ENCODE measurements around the gene IFIT3. TPM values are rescaled to one million over a fixed set of nuclear protein-coding genes. Genes with fewer than 3 reads are reported as not detected.

IFIT3 gene
- total and polyA plus RNA-seq, 2 of the 8 experiments (the other 6 are each of a cell fraction or from before 2014, with no cell fraction given), result 0.12 to 0.84 TPM

DNA sequence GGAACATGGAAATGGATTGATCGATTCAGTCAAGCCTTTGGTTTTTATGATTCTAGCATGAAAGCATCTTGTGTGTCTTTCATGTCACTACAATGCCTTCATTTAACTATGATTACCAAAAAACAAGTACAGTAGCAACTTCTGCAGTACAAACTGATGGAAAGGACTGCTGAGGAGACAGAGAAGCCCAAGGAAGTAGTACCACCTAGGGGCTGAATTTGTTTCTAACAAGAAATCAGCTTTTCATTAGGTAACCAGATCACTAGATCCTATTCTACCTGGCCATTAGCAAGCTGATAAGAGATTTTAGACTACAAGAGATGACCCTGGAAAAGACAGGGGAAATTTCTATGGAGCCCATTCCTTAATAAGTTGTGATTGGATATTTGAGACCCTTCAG is 61.5 kb downstream of the IFIT3 start:
- H2BK20ac ChIP-seq (ENCODE audit: low read length), result no peak overlapping the region
- 83% methylated on average over 1 of the region's 1 CpG; no CpG with 5 or more reads in 1 of the 2 experiments for whole genome bisulfite sequencing, 2 experiments (ENCODE audit: extremely low coverage in 1 of 2, insufficient coverage in 1 of 2, insufficient read length in 1 of 2, insufficient replicate concordance in 2 of 2, low coverage in 1 of 2, low lambda C conversion rate in 2 of 2, missing lambda C conversion rate in 1 of 2)
- H3K4me1 ChIP-seq (replicated peaks in 1 of 4; ENCODE audit: control insufficient read depth in 3 of 4, insufficient read depth in 4 of 4, low read length in 3 of 4), result peaks cover 0 to 5% (median 3%) of the 10 kb centered on the region in 4 experiments; a peak in 2 of 7 replicates
- FAIRE-seq (no peak), DNase-seq (ENCODE audit: low read depth in 1 of 2, low spot score in 2 of 2) (no peak)
- no peak overlapping the region for H3K56ac ChIP-seq (replicated peaks; ENCODE audit: insufficient read length, low read depth, low read length)
- no peaks in the 10 kb centered on the region for H4K20me1 ChIP-seq (replicated peaks in 1 of 2; ENCODE audit: control insufficient read depth in 1 of 2, insufficient read depth in 2 of 2, low read length in 2 of 2)
- no peak overlapping the region for H4K8ac ChIP-seq (ENCODE audit: extremely low read depth, insufficient read depth, low read length)
- H3K4ac ChIP-seq (replicated peaks; ENCODE audit: insufficient read length, low read depth, low read length), result no peak overlapping the region
- POLR2A ChIA-PET (ENCODE audit: partially characterized antibody), result interaction anchor here (0.6 kb wide), 1 partner anchor 311 kb away, joined by 3 read pairs; no protein-coding TSS in a partner anchor
- H3K23ac ChIP-seq (ENCODE audit: insufficient read length), result no peak overlapping the region
- H2BK15ac ChIP-seq (ENCODE audit: low read length), result no peak overlapping the region
- no peak overlapping the region for H2AFZ ChIP-seq (ENCODE audit: low read length)
- no peak overlapping the region for H3K18ac ChIP-seq (ENCODE audit: extremely low read depth, low read length)
- no peak overlapping the region for H4K5ac ChIP-seq (ENCODE audit: insufficient read length, low read depth, low read length)
- no peak overlapping the region for H2BK12ac ChIP-seq (ENCODE audit: low read depth, low read length)
- no peaks in the 10 kb centered on the region for H3K36me3 ChIP-seq (ENCODE audit: control insufficient read depth in 2 of 4, insufficient read depth in 4 of 4, low read length in 3 of 4)
- no peaks in the 10 kb centered on the region; the same call in 1 of the 2 replicates for H3K23me2 ChIP-seq (ENCODE audit: low read depth, low read length)
- no peak overlapping the region for H3K4me3 ChIP-seq (ENCODE audit: extremely low read depth in 1 of 4, insufficient read depth in 2 of 4, low read depth in 3 of 4, low read length in 4 of 4)
- no peak overlapping the region for H3K27ac ChIP-seq (ENCODE audit: low read depth, low read length)
- H3K27me3 ChIP-seq (replicated peaks in 1 of 4; ENCODE audit: control insufficient read depth in 3 of 4, extremely low read depth in 1 of 4, insufficient read depth in 3 of 4, low read length in 3 of 4), result no peaks in the 10 kb centered on the region
- H2BK5ac ChIP-seq (ENCODE audit: low read depth, low read length), result no peak overlapping the region
- H3K9me3 ChIP-seq (ENCODE audit: insufficient read depth in 2 of 2, low read depth in 1 of 2, low read length in 1 of 2), result no peaks in the 10 kb centered on the region
- no peak overlapping the region for H4K91ac ChIP-seq (replicated peaks; ENCODE audit: insufficient read length, low read length)
- H3K4me2 ChIP-seq (ENCODE audit: insufficient read depth in 1 of 2, low read depth in 2 of 2, low read length in 2 of 2), result no peak overlapping the region
- no peak for TF ChIP-seq RFX5 (IDR thresholded peaks at IDR 0.05; ENCODE audit: borderline replicate concordance, low read depth, low read length)
- TF ChIP-seq, protein P1, sequence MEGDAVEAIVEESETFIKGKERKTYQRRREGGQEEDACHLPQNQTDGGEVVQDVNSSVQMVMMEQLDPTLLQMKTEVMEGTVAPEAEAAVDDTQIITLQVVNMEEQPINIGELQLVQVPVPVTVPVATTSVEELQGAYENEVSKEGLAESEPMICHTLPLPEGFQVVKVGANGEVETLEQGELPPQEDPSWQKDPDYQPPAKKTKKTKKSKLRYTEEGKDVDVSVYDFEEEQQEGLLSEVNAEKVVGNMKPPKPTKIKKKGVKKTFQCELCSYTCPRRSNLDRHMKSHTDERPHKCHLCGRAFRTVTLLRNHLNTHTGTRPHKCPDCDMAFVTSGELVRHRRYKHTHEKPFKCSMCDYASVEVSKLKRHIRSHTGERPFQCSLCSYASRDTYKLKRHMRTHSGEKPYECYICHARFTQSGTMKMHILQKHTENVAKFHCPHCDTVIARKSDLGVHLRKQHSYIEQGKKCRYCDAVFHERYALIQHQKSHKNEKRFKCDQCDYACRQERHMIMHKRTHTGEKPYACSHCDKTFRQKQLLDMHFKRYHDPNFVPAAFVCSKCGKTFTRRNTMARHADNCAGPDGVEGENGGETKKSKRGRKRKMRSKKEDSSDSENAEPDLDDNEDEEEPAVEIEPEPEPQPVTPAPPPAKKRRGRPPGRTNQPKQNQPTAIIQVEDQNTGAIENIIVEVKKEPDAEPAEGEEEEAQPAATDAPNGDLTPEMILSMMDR (IDR thresholded peaks at IDR 0.05; ENCODE audit: control extremely low read depth in 1 of 3, insufficient read depth in 1 of 3, low read depth in 1 of 3, low read length in 3 of 3), result peak in 2 of 3 experiments; percentile 50 to 58; a peak in 3 of 4 replicates
- TF ChIP-seq RAD21 (IDR thresholded peaks at IDR 0.05 in 1 of 2, conservative IDR thresholded peaks at IDR 0.05 in 1 of 2; ENCODE audit: low read depth in 2 of 2, low read length in 2 of 2), result peak; percentile 79 to 87
- no peak for TF ChIP-seq FOSL1 (IDR thresholded peaks at IDR 0.05; ENCODE audit: insufficient read depth, low read depth, low read length)
- H2BK120ac ChIP-seq (replicated peaks; ENCODE audit: low read depth, low read length), result no peak overlapping the region
- H3K9ac ChIP-seq (replicated peaks in 1 of 4; ENCODE audit: extremely low read depth in 1 of 4, low read depth in 3 of 4, low read length in 3 of 4), result no peak overlapping the region
- CTCF ChIA-PET (ENCODE audit: partially characterized antibody), result interaction anchor here (0.6 to 5.8 kb wide), 14 partner anchors 9 to 358 kb away, joined by 3 to 30 read pairs (median 4); partner anchors contain the start of gene IFIT2
- no peak overlapping the region for H2AK5ac ChIP-seq (ENCODE audit: low read depth, low read length)
- H3K14ac ChIP-seq (ENCODE audit: insufficient read length), result no peak overlapping the region
- H3K79me2 ChIP-seq (ENCODE audit: control insufficient read depth in 1 of 2, insufficient read depth in 2 of 2, low read length in 2 of 2), result no peaks in the 10 kb centered on the region
- H3K79me1 ChIP-seq (ENCODE audit: low read depth, low read length), result no peaks in the 10 kb centered on the region
